ENCODE measurements around the gene GSG1L.

Gene GSG1L

GRCh38 chr16:28104404-28104803 is 40.9 kb upstream of the GSG1L start:
- Histone ChIP-seq H3K36me3 (ENCODE audit: control insufficient read depth in 5 of 5, insufficient read depth in 5 of 5, low read length in 5 of 5) (peaks cover 15 to 98% (median 91%) of the 10 kb centered on the region in 5 donors), H3K4me1 (ENCODE audit: control insufficient read depth in 5 of 5, insufficient read depth in 5 of 5, low read length in 5 of 5) (peaks cover 0 to 9% (median 4%) of the 10 kb centered on the region in 5 donors), H3K27me3 (ENCODE audit: control insufficient read depth in 5 of 5, insufficient read depth in 4 of 5, low read length in 5 of 5) (no peaks in the 10 kb centered on the region), H3K4me3 (ENCODE audit: low read depth in 1 of 5, low read length in 5 of 5) (no peak overlapping the region), H3K27ac (ENCODE audit: low read depth, low read length) (no peak overlapping the region), H3K9ac (ENCODE audit: low read length in 5 of 5) (no peak overlapping the region), H3K9me3 (ENCODE audit: control insufficient read depth in 5 of 5, low read length in 5 of 5) (no peaks in the 10 kb centered on the region)

- H3K4me3 ChIP-seq (ENCODE audit: low read depth in 1 of 5, low read length in 5 of 5) = no peak overlapping the region
- no peaks in the 10 kb centered on the region for H3K9me3 ChIP-seq (ENCODE audit: control insufficient read depth in 5 of 5, low read length in 5 of 5)
- H3K9ac ChIP-seq (ENCODE audit: low read length in 5 of 5) = no peak overlapping the region
- no peaks in the 10 kb centered on the region for H3K27me3 ChIP-seq (ENCODE audit: control insufficient read depth in 5 of 5, insufficient read depth in 4 of 5, low read length in 5 of 5)
- peaks cover 15 to 100% (median 92%) of the 10 kb centered on the region in 5 donors for H3K36me3 ChIP-seq (ENCODE audit: control insufficient read depth in 5 of 5, insufficient read depth in 5 of 5, low read length in 5 of 5)
- H3K4me1 ChIP-seq (ENCODE audit: control insufficient read depth in 5 of 5, insufficient read depth in 5 of 5, low read length in 5 of 5) = peaks cover 0 to 8% (median 7%) of the 10 kb centered on the region in 5 donors
- no peak overlapping the region for H3K27ac ChIP-seq (ENCODE audit: low read depth, low read length)
These were observed 40.1 kb upstream of the GSG1L start for GRCh38 chr16:28103516-28104170.

- Histone ChIP-seq H3K9ac (ENCODE audit: low read length in 5 of 5) (no peak overlapping the region), H3K27ac (ENCODE audit: low read depth, low read length) (no peak overlapping the region), H3K9me3 (ENCODE audit: control insufficient read depth in 5 of 5, low read length in 5 of 5) (no peaks in the 10 kb centered on the region), H3K27me3 (ENCODE audit: control insufficient read depth in 5 of 5, insufficient read depth in 4 of 5, low read length in 5 of 5) (no peaks in the 10 kb centered on the region), H3K36me3 (ENCODE audit: control insufficient read depth in 5 of 5, insufficient read depth in 5 of 5, low read length in 5 of 5) (peaks cover 11 to 100% (median 89%) of the 10 kb centered on the region in 5 donors), H3K4me1 (ENCODE audit: control insufficient read depth in 5 of 5, insufficient read depth in 5 of 5, low read length in 5 of 5) (peaks cover 0 to 11% (median 7%) of the 10 kb centered on the region in 5 donors), H3K4me3 (ENCODE audit: low read depth in 1 of 5, low read length in 5 of 5) (no peak overlapping the region)
These were observed 38.0 kb upstream of the GSG1L start for GRCh38 chr16:28101533-28101890.

- Histone ChIP-seq H3K9me3 (ENCODE audit: control insufficient read depth in 5 of 5, low read length in 5 of 5) (no peaks in the 10 kb centered on the region), H3K9ac (ENCODE audit: low read length in 5 of 5) (no peak overlapping the region), H3K27me3 (ENCODE audit: control insufficient read depth in 5 of 5, insufficient read depth in 4 of 5, low read length in 5 of 5) (no peaks in the 10 kb centered on the region), H3K4me1 (ENCODE audit: control insufficient read depth in 5 of 5, insufficient read depth in 5 of 5, low read length in 5 of 5) (peaks cover 0 to 11% (median 7%) of the 10 kb centered on the region in 5 donors), H3K36me3 (ENCODE audit: control insufficient read depth in 5 of 5, insufficient read depth in 5 of 5, low read length in 5 of 5) (peaks cover 8 to 96% (median 83%) of the 10 kb centered on the region in 5 donors), H3K4me3 (ENCODE audit: low read depth in 1 of 5, low read length in 5 of 5) (no peak overlapping the region), H3K27ac (ENCODE audit: low read depth, low read length) (no peak overlapping the region)
These were observed 37.5 kb upstream of the GSG1L start for GRCh38 chr16:28100810-28101532.

- Histone ChIP-seq H3K36me3 (ENCODE audit: control insufficient read depth in 5 of 5, insufficient read depth in 5 of 5, low read length in 5 of 5) (peaks cover 3 to 79% (median 66%) of the 10 kb centered on the region in 5 donors), H3K27me3 (ENCODE audit: control insufficient read depth in 5 of 5, insufficient read depth in 4 of 5, low read length in 5 of 5) (no peaks in the 10 kb centered on the region), H3K4me1 (ENCODE audit: control insufficient read depth in 5 of 5, insufficient read depth in 5 of 5, low read length in 5 of 5) (peaks cover 0 to 11% (median 7%) of the 10 kb centered on the region in 5 donors), H3K4me3 (ENCODE audit: low read depth in 1 of 5, low read length in 5 of 5) (no peak overlapping the region), H3K9me3 (ENCODE audit: control insufficient read depth in 5 of 5, low read length in 5 of 5) (no peaks in the 10 kb centered on the region), H3K9ac (ENCODE audit: low read length in 5 of 5) (no peak overlapping the region), H3K27ac (ENCODE audit: low read depth, low read length) (no peak overlapping the region)
These were observed 35.7 kb upstream of the GSG1L start for GRCh38 chr16:28098959-28099945.

GRCh38 chr16:28098171-28098958 is 34.9 kb upstream of the GSG1L start:
- Histone ChIP-seq H3K27ac (ENCODE audit: low read depth, low read length) (no peak overlapping the region), H3K9ac (ENCODE audit: low read length in 5 of 5) (no peak overlapping the region), H3K4me1 (ENCODE audit: control insufficient read depth in 5 of 5, insufficient read depth in 5 of 5, low read length in 5 of 5) (peaks cover 0 to 11% (median 7%) of the 10 kb centered on the region in 5 donors), H3K4me3 (ENCODE audit: low read depth in 1 of 5, low read length in 5 of 5) (no peak overlapping the region), H3K9me3 (ENCODE audit: control insufficient read depth in 5 of 5, low read length in 5 of 5) (no peaks in the 10 kb centered on the region), H3K27me3 (ENCODE audit: control insufficient read depth in 5 of 5, insufficient read depth in 4 of 5, low read length in 5 of 5) (no peaks in the 10 kb centered on the region), H3K36me3 (ENCODE audit: control insufficient read depth in 5 of 5, insufficient read depth in 5 of 5, low read length in 5 of 5) (peaks cover 3 to 73% (median 57%) of the 10 kb centered on the region in 5 donors)

- Histone ChIP-seq H3K9ac (ENCODE audit: low read length in 5 of 5) (no peak overlapping the region), H3K4me3 (ENCODE audit: low read depth in 1 of 5, low read length in 5 of 5) (no peak overlapping the region), H3K36me3 (ENCODE audit: control insufficient read depth in 5 of 5, insufficient read depth in 5 of 5, low read length in 5 of 5) (peaks cover 0 to 61% (median 47%) of the 10 kb centered on the region in 5 donors), H3K4me1 (ENCODE audit: control insufficient read depth in 5 of 5, insufficient read depth in 5 of 5, low read length in 5 of 5) (peaks cover 0 to 11% (median 7%) of the 10 kb centered on the region in 5 donors), H3K27ac (ENCODE audit: low read depth, low read length) (no peak overlapping the region), H3K9me3 (ENCODE audit: control insufficient read depth in 5 of 5, low read length in 5 of 5) (no peaks in the 10 kb centered on the region), H3K27me3 (ENCODE audit: control insufficient read depth in 5 of 5, insufficient read depth in 4 of 5, low read length in 5 of 5) (no peaks in the 10 kb centered on the region)
These were observed 33.7 kb upstream of the GSG1L start for GRCh38 chr16:28096983-28097899.

GRCh38 chr16:28093385-28093725 is 29.8 kb upstream of the GSG1L start:
- Histone ChIP-seq H3K9me3 (ENCODE audit: control insufficient read depth in 5 of 5, low read length in 5 of 5) (no peaks in the 10 kb centered on the region), H3K36me3 (ENCODE audit: control insufficient read depth in 5 of 5, insufficient read depth in 5 of 5, low read length in 5 of 5) (peaks cover 0 to 23% (median 17%) of the 10 kb centered on the region in 5 donors), H3K4me3 (ENCODE audit: low read depth in 1 of 5, low read length in 5 of 5) (no peak overlapping the region), H3K27me3 (ENCODE audit: control insufficient read depth in 5 of 5, insufficient read depth in 4 of 5, low read length in 5 of 5) (no peaks in the 10 kb centered on the region), H3K27ac (ENCODE audit: low read depth, low read length) (no peak overlapping the region), H3K4me1 (ENCODE audit: control insufficient read depth in 5 of 5, insufficient read depth in 5 of 5, low read length in 5 of 5) (peaks cover 0 to 1% (median 0%) of the 10 kb centered on the region in 5 donors), H3K9ac (ENCODE audit: low read length in 5 of 5) (no peak overlapping the region)

Data from subcutaneous abdominal adipose tissue (tissue), 5 donors.